ENCODE measurements around the gene ZNF787. TPM values are rescaled to one million over a fixed set of nuclear protein-coding genes. Genes with fewer than 3 reads are reported as not detected.

Gene ZNF787
- polyA plus RNA-seq, 2 of the 4 experiments (the other 2 are of a cell fraction) = 12.5 to 35.1 TPM

DNA sequence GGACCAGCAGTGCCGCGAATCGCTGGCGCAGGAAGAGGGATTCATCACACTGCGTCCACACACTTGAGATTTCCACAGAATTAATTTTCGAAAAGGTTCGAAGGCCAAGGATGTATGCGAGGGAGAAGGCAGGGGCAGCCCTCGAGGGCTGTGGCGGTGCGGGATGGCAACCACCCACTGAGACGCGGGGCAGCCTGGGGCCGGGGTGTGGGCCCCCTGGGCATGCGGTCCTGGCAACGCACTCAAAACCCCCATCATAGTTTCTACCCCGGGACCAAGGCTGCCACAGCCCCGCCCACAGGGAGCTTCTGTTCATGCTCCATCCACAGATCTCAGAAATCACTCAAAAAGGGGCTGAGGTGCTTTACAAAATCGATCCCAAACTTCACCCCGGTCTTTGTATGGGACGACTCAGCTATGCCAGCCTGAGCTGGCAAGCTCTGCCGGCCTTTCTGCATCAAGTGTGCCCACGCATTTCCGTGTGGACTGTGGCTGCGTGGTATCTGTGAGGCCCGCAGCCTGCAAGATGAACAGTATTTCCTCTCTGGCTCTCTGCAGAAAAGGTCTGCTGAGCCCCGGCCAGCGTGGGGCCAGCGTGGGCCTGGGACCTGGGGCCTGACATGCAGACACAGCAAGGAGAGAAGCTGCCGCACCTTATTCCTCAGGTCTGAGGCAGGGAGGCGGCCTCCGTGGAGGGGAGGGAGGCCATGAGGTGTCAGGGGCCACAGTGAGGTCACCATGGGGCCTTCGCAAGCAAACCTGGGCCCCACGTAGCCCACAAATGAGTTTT is 19.2 kb downstream of the ZNF787 start:
- POLR2A ChIA-PET = no interaction called here

DNA sequence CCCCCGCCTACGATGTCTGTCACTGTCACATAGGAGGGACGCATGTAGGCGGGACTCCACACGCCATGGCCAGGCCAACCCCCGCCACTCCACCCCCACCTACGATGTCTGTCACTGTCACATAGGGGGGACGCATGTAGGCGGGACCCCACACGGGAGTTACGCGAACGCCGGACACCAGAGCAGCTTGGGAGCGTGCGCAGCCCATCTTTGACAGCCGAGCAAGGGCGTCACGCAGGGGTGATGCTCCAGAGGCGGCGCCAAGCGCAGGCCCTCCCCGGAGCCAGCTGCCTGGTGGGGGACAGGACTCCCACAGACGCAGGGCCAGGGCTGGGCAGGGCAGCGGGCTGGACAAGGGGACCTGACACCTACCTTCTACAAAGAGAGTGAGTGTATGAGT is 20.0 kb downstream of the ZNF787 start:
- DNase-seq (ENCODE audit: low read depth in 1 of 2, low spot score in 1 of 2) = no peak
- H3K4me2 ChIP-seq = no peak overlapping the region
- H3K27ac ChIP-seq = no peak overlapping the region
- ChIA-PET CTCF (interaction anchor here (1.3 kb wide), 1 partner anchor 24 kb away, joined by 3 read pairs; no protein-coding TSS in a partner anchor), POLR2A (no interaction called here)
- TF ChIP-seq, protein P1, sequence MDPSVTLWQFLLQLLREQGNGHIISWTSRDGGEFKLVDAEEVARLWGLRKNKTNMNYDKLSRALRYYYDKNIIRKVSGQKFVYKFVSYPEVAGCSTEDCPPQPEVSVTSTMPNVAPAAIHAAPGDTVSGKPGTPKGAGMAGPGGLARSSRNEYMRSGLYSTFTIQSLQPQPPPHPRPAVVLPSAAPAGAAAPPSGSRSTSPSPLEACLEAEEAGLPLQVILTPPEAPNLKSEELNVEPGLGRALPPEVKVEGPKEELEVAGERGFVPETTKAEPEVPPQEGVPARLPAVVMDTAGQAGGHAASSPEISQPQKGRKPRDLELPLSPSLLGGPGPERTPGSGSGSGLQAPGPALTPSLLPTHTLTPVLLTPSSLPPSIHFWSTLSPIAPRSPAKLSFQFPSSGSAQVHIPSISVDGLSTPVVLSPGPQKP (IDR thresholded peaks at IDR 0.05; ENCODE audit: low read depth, low read length) = no peak
- TF ChIP-seq JUNB (IDR thresholded peaks at IDR 0.05) (no peak), MYC (IDR thresholded peaks at IDR 0.05; ENCODE audit: borderline replicate concordance, low read length) (no peak), RAD21 (conservative IDR thresholded peaks at IDR 0.05 in 1 of 2, IDR thresholded peaks at IDR 0.05 in 1 of 2) (no peak), EHMT2 (IDR thresholded peaks at IDR 0.05; ENCODE audit: low read depth) (no peak), CBX8 (IDR thresholded peaks at IDR 0.05) (no peak)
- H3K4me1 ChIP-seq = no peaks in the 10 kb centered on the region
- 88% methylated on average over 25 of the region's 25 CpGs for WGBS (ENCODE audit: missing lambda C conversion rate)
- no peaks in the 10 kb centered on the region for H3K9me3 ChIP-seq
- no peak for ATAC-seq
- FAIRE-seq = no peak
- no peak overlapping the region for H3K4me3 ChIP-seq

More for the DNA sequence above, 19.2 kb downstream of the ZNF787 start:
- no peaks in the 10 kb centered on the region for H3K9me3 ChIP-seq
- ATAC-seq (no peak), DNase-seq (ENCODE audit: low read depth in 1 of 2, low spot score in 1 of 2) (no peak), FAIRE-seq (no peak)
- H3K4me3 ChIP-seq = no peak overlapping the region
- H3K27ac ChIP-seq = no peak overlapping the region
- no peak overlapping the region for H3K4me2 ChIP-seq
- WGBS (ENCODE audit: missing lambda C conversion rate) = 94% methylated on average over 34 of the region's 34 CpGs
- CTCF ChIA-PET = interaction anchor here (0.6 to 1.5 kb wide), 5 partner anchors 20 to 151 kb away, joined by 3 to 4 read pairs (median 3); no protein-coding TSS in a partner anchor
- no peaks in the 10 kb centered on the region for H3K4me1 ChIP-seq
- TF ChIP-seq KDM5A (IDR thresholded peaks at IDR 0.05) (no peak), EHF (CRISPR knock-in tag; IDR thresholded peaks at IDR 0.05) (no peak), TP53 (CRISPR knock-in tag; IDR thresholded peaks at IDR 0.05) (no peak), JUN (IDR thresholded peaks at IDR 0.05) (no peak), HEYL (CRISPR knock-in tag; IDR thresholded peaks at IDR 0.05) (no peak), NR3C1 (IDR thresholded peaks at IDR 0.05) (no peak), JUNB (IDR thresholded peaks at IDR 0.05) (no peak), SREBF2 (IDR thresholded peaks at IDR 0.05) (no peak), CBX8 (IDR thresholded peaks at IDR 0.05) (no peak), FOSL2 (IDR thresholded peaks at IDR 0.05) (no peak), FOSL2 (CRISPR knock-in tag; IDR thresholded peaks at IDR 0.05) (no peak), POLR2AphosphoS2 (conservative IDR thresholded peaks at IDR 0.05; ENCODE audit: low read length) (no peak), FOSB (CRISPR knock-in tag; IDR thresholded peaks at IDR 0.05) (no peak), FOXS1 (CRISPR knock-in tag; IDR thresholded peaks at IDR 0.05) (no peak), NFE2L2 (conservative IDR thresholded peaks at IDR 0.05; ENCODE audit: low read length) (no peak), GATA3 (IDR thresholded peaks at IDR 0.05; ENCODE audit: borderline replicate concordance) (no peak), CHD4 (IDR thresholded peaks at IDR 0.05; ENCODE audit: borderline replicate concordance) (no peak)
- TF ChIP-seq, protein P1 (IDR thresholded peaks at IDR 0.05; ENCODE audit: low read depth, low read length) = no peak

All from A549 (cell line).